Ishikawa (cell line): ENCODE measurements around the gene HABP2.

Source experiments
- CEBPB ChIP-seq: IDR thresholded peaks from 2 replicates; pipeline ENCODE4 v1.6.1; 2012
- CREB1 ChIP-seq: IDR thresholded peaks from 2 replicates; pipeline ENCODE4 v1.6.1; 2012; ENCODE audit warnings: low read depth
- EGR1 ChIP-seq: IDR thresholded peaks from 2 replicates; pipeline ENCODE4 v1.6.1; 2012
- EP300 ChIP-seq: IDR thresholded peaks from 2 replicates; pipeline ENCODE4 v1.6.1; 2012; ENCODE audit warnings: borderline replicate concordance
- FOXM1 ChIP-seq: IDR thresholded peaks from 2 replicates; pipeline ENCODE4 v1.6.1; 2012; ENCODE audit warnings: low read depth, borderline replicate concordance
- MAX ChIP-seq: IDR thresholded peaks from 2 replicates; pipeline ENCODE4 v1.6.1; 2012
- NFIC ChIP-seq: IDR thresholded peaks from 2 replicates; pipeline ENCODE4 v1.6.1; 2012
- RAD21 ChIP-seq: IDR thresholded peaks from 2 replicates; pipeline ENCODE4 v1.6.1; 2012; ENCODE audit warnings: low read depth
- REST ChIP-seq: IDR thresholded peaks from 2 replicates; pipeline ENCODE4 v1.6.1; 2012; ENCODE audit warnings: low read depth, mild to moderate bottlenecking
- TAF1 ChIP-seq: IDR thresholded peaks from 2 replicates; pipeline ENCODE4 v1.6.1; 2012; ENCODE audit warnings: low read depth, mild to moderate bottlenecking
- TCF12 ChIP-seq: IDR thresholded peaks from 2 replicates; pipeline ENCODE4 v1.6.1; 2012; ENCODE audit warnings: low read depth
- TEAD4 ChIP-seq: IDR thresholded peaks from 2 replicates; pipeline ENCODE4 v1.6.1; 2012
- USF1 ChIP-seq: IDR thresholded peaks from 2 replicates; pipeline ENCODE4 v1.6.1; 2012
- YY1 ChIP-seq: IDR thresholded peaks from 2 replicates; pipeline ENCODE4 v1.6.1; 2012; ENCODE audit warnings: low read depth
- ZBTB7A ChIP-seq: IDR thresholded peaks from 2 replicates; pipeline ENCODE4 v1.6.1; 2012; ENCODE audit warnings: low read depth

HABP2 gene

GRCh38 chr10:113540845-113541548 lies 11.9 kb upstream of the HABP2 start:
- TF ChIP-seq MAX (no peak), TEAD4 (no peak), CEBPB (no peak)

GRCh38 chr10:113541549-113541927 lies 11.3 kb upstream of the HABP2 start:
- TF ChIP-seq ZBTB7A (no peak), MAX (no peak), REST (no peak), CREB1 (no peak), NFIC (no peak), FOXM1 (no peak), USF1 (no peak), EP300 (no peak), TEAD4 (no peak), CEBPB (no peak), TCF12 (no peak), EGR1 (no peak), YY1 (no peak), TAF1 (no peak)

- no peak for TF ChIP-seq ZBTB7A
- no peak for TF ChIP-seq YY1
- no peak for TF ChIP-seq CREB1
- TF ChIP-seq TCF12, result no peak
Measured at GRCh38 chr10:113543107-113543955, 9.5 kb upstream of the HABP2 start.

- no peak for TF ChIP-seq REST
- no peak for TF ChIP-seq USF1
Measured at GRCh38 chr10:113544392-113544791, 8.5 kb upstream of the HABP2 start.

- no peak for TF ChIP-seq FOXM1
- TF ChIP-seq RAD21, result no peak
- no peak for TF ChIP-seq REST
- no peak for TF ChIP-seq USF1
- no peak for TF ChIP-seq TEAD4
- TF ChIP-seq TAF1, result no peak
- TF ChIP-seq CEBPB, result no peak
- no peak for TF ChIP-seq MAX
- no peak for TF ChIP-seq TCF12
Measured at GRCh38 chr10:113547426-113547825, 5.4 kb upstream of the HABP2 start.
